Subcutaneous adipose tissue (tissue), 4 donors: ENCODE results near the gene COBL. TPM values are rescaled to one million over a fixed set of nuclear protein-coding genes. Genes with fewer than 3 reads are reported as not detected.

Experiments used
- CTCF ChIP-seq: fragments of 450-650 bp; IDR thresholded peaks from one replicate; pipeline ENCODE4 v1.5.1; 2016; ENCODE audit warnings: low read depth, mild to moderate bottlenecking, control low read depth, antibody characterized with exemption, moderate library complexity
- total RNA-seq, 4 donors: library from RNA; depleted of rRNA; stranded (reverse); fragments of >200 nt; gene quantifications; one replicate each; pipeline ENCODE4 v1.1.0, GENCODE V29; 2016

Gene COBL
- total RNA-seq, 4 donors from 2014 or later = 0.51 to 1.8 (median 0.93) TPM

DNA sequence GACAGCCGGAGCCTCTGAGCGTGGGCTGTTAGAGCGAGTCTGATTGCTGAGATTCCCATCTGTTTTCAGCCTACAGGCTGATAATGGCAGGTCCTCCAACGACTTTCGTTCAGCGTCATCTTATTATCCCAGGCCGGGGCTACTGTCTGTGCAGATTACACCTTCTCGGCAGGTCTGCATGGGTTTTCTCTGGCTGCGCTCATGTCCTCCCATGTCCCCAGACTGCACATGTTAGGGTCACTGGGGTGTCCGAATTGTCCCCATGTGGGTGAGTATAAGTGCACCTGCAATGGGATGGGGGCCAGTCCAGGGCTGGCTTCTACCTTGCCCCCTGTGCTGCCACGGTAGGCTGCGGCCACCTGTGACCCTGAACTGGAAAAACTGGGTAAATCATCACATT, 257.8 kb downstream of the COBL start:
- no peak for TF ChIP-seq CTCF

GRCh38 chr7:51055039-51055840, 261.4 kb downstream of the COBL start:
- no peak for TF ChIP-seq CTCF

- TF ChIP-seq CTCF = no peak
Measured at GRCh38 chr7:51054231-51054630, 262.4 kb downstream of the COBL start.

DNA sequence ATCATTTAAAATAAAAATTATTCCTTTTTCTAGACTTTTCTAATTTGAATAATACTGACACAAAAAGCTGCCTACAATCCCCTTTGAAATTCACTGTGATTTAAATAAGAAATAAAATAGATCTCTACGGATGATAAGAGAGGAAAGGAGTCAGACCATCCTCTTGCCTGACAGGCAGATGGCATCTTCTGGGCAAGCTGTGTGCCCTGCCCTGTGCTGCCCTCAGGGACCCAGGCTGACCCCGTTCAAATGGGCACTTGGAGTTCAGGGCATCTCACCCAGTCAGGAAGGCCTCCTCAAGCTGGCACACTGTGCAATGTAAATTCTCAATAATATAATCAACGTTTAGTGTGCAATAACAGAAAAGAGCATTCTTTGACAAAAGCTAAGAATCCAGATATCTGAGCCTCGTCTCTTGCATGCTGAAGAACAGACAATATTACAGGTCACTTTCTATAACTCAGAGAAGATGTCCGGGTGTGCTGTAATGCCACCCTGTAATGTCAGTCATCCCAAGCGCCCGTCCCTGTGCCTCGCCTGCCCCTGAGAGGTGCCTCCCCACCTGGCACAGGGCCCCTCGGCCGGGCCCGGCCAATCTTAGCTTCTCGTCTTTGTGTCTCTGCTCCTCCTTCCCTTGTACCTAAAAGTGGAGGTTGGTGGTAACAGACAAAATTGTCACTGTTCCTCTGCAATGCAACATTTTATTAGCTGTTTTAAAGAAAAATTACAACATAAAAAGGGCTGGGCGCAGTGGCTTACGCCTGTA, 263.3 kb downstream of the COBL start:
- TF ChIP-seq CTCF = no peak

DNA sequence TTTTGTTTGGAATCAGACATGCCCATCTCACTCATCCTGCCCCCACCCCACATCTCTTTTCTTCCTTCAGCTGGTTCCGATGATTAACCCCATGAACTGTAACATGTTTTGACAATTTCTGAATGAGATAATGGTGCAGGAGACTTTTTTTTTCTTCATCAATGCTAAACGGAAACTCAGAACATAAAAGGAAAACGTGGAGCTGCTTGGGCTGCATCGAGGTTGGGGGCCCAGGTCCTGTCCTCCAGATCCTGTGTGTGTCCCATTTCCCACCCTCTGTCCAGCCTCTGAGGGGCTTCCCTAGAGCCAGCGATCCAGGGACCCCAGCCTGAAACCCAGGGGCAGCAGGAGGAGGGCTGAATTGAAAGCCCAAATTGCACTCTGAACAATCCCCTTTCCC, 270.1 kb downstream of the COBL start:
- no peak for TF ChIP-seq CTCF

DNA sequence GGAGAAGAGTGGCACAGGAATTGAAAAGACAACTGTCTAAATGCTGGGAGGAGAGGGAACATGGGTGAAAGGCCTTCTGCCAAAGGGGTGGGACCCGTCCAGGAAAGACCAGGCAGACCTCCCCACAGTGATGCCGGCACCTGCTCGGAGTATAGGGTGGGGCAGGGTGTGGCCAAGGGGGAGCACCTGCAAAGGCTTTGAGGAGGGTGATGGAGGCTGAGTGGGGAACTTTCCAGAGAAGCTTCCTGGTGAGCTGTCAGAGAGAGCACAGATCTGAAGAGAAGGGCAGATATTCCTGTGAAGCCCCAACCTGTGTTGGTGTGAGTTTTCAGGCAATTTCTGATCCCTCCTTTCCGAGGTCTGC, 270.5 kb downstream of the COBL start:
- no peak for TF ChIP-seq CTCF

DNA sequence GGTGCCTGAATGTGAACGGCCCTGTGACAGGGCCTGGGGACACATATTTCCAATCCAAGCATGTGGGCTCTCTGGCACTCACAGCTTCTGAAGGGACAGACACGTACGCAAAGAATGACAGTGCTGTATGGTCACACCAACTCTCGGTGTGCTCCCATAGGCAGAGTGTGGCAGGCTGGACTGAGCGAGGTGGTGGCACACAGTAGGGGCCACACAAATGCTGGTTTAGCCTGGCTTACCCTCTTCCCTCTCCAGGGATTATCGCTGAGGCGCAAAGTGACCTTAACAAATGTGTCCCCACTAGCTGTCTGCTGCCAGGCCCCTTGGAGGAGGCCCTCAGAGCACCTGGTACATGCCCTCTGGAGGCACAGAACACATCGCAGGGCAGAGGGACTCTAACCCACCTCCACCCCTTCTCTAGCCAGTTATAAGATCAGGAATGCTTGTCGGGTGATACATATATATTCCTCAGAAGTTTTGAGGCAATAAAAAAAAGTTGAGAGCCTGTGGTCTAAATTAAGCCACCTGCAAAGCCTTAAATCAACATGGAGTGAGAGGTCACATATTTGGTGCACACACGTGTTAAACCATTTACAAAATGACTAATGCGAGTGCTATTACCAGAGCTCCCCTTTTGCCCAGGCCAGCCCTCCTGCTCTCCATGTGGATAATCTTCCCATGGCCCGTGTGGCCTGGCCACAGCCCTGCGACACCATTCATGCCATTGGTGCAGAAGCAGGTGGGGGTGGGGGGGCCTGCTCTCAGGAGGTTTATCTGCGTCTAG, 271.1 kb downstream of the COBL start:
- TF ChIP-seq CTCF = no peak
